NCI-H1436 (cell line): ENCODE data around the gene TICAM2.
A peak's percentile ranks its signal among the peaks of the same experiment; 100 is the strongest.

ENCODE experiments used
- DNase-seq: peaks from one replicate; lab custom pipeline; 2025; lab: John Stamatoyannopoulos, UW

Gene TICAM2

DNA sequence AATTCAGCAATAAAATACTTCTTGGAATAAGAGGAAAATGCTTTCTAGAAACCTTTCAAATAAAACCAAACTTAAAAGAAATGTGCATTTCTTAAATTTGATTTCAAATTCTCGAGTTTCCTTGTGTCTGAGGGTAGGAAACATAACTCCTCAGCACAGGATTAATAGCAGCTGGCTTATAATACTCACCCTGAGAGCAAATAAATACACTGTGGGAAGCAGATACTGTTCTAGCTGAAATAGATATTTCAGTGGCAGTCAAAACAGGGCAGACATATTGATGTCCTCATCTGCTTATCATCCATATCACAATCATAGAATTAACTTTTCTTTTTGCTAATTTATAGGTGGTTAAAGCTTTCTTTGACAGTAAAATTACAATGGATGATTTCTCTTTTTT, 33.6 kb downstream of the TICAM2 start:
- no peak for DNase-seq

GRCh38 chr5:115565233-115565632, 37.0 kb downstream of the TICAM2 start:
- no peak for DNase-seq

GRCh38 chr5:115561176-115561575, 41.1 kb downstream of the TICAM2 start:
- no peak for DNase-seq

DNA sequence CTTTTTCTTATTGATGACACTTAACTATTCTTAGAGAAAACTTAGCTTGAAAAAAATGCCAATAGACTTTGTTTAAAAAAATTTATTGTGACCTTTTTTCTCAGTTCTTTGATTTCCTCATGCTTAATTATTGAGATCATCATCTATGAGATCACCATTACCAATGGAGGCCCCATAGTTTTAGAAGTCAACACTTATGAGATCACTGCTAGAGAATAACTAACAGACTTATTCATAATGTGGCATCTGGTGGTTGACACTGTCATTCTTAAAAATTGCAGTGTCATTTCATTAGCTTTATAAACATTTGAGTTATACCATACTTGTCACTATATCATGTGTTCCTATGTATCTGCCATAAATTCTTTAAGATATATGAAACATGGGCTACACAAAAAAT, 42.8 kb downstream of the TICAM2 start:
- DNase-seq = no peak

DNA sequence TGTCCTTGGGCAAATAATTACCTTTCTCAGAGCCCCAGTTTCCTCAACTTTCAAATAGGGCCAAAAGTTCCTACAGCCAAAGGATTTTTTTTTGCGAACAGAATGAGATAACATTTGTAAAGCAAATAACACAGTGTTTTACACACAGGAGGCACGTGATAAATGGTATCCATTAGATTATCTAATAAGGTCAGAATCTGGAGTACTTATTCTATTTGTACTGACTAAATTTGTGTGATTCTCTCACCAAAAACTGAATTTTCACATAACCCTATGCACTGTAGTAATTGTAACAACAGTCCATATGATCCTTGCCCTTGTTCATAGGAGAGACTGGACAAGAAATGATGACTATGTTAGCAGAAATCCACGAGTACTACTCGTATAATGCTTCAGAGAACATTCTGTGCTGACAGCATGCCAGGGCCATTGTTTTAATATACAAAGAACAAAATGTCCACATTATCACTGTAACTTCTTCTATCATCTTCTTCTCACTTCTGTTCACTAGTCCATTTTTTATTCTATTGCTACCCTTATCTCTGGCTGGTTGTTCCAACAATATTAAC, 43.8 kb downstream of the TICAM2 start:
- DNase-seq = no peak

GRCh38 chr5:115557667-115558387, 44.5 kb downstream of the TICAM2 start:
- DNase-seq = no peak

GRCh38 chr5:115556276-115556675, 46.0 kb downstream of the TICAM2 start:
- no peak for DNase-seq

DNA sequence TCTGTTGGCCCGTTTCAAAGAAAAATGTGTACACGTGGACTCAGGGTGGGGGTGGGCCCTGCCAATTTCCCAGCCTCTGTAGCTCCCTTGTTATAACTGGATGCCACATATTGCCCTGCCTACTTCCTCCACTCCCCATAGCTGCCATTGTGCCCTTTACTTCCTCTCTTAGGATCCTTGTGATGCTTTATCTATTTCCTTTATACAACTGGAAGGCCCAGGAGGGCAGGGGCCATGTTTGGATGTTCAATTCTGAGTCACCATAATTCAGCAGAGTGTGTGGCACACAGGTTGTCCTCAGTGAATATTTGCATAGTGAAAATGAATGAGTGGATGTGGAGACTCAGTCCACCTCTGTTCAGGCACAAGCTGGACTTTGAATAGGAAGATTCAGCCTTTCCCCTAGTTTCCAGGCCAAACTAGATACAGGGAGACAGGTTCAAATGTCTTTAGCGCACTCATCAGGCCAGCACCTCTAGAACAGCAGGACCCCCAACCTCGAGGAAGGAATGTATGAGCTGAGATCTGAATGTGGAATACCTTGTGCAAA, 47.1 kb downstream of the TICAM2 start:
- no peak for DNase-seq

DNA sequence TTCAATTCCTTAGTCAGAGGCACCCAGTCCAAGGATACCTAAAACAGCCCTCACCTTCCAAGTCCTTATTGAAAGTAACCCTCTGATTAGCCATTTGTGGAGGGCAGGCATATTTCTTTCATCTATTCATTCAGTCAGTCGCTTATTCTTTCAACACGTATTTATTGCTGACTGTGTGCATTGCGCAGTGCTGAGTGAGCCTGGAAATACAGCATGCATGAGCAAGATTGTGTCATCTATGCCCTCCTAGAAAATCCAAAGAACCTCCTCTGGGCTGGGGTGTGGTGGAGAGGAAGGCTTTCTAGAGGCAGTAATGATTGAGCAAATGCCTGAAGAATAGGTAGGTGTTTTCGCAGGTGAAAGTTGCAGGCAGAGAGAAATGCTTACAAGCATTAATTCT, 49.2 kb downstream of the TICAM2 start:
- DNase-seq = no peak

- no peak for DNase-seq
These were observed 50.9 kb downstream of the TICAM2 start for GRCh38 chr5:115551415-115551814.

- DNase-seq = no peak
These were observed 53.1 kb downstream of the TICAM2 start for GRCh38 chr5:115549154-115549553.

GRCh38 chr5:115548683-115549082, 53.6 kb downstream of the TICAM2 start:
- DNase-seq = no peak

DNA sequence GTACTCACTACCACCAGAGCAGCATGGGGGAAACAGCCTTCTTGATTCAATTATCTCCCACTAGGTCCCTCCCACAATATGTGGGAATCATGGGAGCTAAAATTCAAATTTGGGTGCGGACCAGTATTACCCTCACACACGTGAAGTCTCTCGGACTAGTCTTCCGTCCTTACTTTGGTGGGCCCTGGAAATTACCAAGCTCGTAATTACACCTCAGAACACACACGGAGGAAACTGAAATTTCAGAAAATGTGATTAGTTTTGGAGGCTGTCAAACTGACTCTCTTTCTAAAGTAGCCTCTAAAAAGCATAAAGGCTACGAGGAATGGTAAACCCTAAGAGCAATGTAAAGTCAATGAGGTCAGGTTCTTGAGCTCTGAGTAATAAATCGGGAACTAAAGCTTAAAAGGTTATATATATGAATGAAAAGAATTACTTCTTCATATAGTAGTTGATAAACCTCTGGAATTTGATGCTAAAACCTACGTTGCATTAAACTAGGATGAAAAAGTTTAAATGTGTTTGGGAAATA, 56.9 kb downstream of the TICAM2 start:
- DNase-seq = no peak

GRCh38 chr5:115544436-115545350, 57.6 kb downstream of the TICAM2 start, which contains the start of gene FEM1C:
TSS of gene FEM1C (minus strand) at chr5:115544775. CDS start at chr5:115543493, 1,282 bp downstream.
- DNase-seq = peak; percentile 94

- DNase-seq = no peak
These were observed 58.2 kb downstream of the TICAM2 start for GRCh38 chr5:115544043-115544435.

DNA sequence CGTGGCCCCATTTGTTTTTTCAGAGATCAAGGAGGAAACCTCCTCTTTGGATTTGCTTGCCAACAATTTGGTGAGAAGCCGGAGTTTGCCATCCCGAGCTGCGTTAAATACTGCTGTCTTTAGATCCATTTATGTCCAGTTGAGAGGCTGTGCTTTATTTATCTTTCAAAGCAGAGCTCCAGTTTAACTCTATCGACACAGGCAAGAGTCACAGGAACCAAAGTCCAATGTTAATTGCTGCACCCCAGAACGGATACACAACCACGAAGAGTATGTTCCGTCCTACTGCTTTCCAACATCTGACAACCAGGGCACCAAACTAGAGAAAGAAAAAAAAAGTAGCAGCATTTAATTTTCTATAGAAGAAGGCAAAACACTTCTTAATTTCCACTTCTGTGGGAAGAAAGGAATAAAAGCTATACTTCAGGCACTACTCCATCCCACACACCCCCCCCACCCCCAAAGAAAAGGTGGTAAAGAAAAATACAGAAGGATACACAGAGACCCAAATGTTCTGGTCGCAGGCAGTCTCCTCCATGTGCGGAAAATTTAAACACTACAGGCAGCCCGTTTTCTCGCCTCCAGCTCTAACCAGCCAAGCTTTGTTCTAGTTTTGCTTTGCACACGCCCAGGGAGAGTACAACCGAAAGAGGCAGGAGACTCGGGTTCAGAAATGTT, 58.8 kb downstream of the TICAM2 start:
- DNase-seq = no peak

GRCh38 chr5:115542651-115543364, 59.5 kb downstream of the TICAM2 start:
- DNase-seq = no peak

- DNase-seq = no peak
These were observed 60.2 kb downstream of the TICAM2 start for GRCh38 chr5:115542086-115542485.

- no peak for DNase-seq
These were observed 60.7 kb downstream of the TICAM2 start for GRCh38 chr5:115541611-115542010.

DNA sequence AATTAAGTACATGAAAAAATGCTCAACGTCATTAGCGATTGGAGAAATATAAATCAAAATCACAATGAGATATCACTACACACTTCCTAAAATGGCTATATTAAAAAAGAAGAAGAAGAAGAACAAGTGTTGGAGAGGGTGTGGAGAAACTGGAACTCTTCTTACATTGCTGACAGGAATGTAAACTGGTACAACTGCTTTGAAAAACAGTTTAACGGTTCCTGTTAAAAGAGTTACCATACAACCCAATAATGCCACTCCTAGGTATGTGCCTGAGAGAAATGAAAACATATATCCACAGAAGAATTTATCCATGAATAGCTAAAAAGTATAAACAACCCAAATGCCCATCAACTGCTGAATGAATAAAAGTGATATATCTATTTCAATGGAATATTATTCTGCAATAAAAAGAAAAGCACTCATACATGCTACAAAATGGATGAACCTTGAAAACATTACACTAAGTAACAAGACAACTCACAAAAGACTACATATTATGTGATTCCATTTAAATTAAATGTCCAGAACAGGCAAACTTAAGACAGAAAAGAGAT, 66.7 kb downstream of the TICAM2 start:
- DNase-seq = no peak

GRCh38 chr5:115532517-115532916, 69.8 kb downstream of the TICAM2 start:
- DNase-seq = no peak
